HG03196 (cell line): ENCODE results near the gene BRSK1.

Experiments used
- ATAC-seq: cut with Tn5 transposase; IDR thresholded peaks from one replicate; pipeline ENCODE4 v1.9.1; 2021; ENCODE audit not compliant: unreplicated experiment

Gene BRSK1

GRCh38 chr19:55303477-55303876 lies 19.7 kb downstream of the BRSK1 start:
- no peak for ATAC-seq

- ATAC-seq = no peak
Observed at GRCh38 chr19:55304279-55304978, 20.6 kb downstream of the BRSK1 start.

- ATAC-seq = no peak
Observed at GRCh38 chr19:55304980-55305379, 21.2 kb downstream of the BRSK1 start.

- no peak for ATAC-seq
Observed at GRCh38 chr19:55305491-55305890, 21.7 kb downstream of the BRSK1 start.

- no peak for ATAC-seq
Observed at GRCh38 chr19:55305983-55306562, 22.3 kb downstream of the BRSK1 start.

GRCh38 chr19:55306712-55307111 lies 22.9 kb downstream of the BRSK1 start:
- ATAC-seq = no peak

- ATAC-seq = no peak
Observed at GRCh38 chr19:55308281-55308680, 24.5 kb downstream of the BRSK1 start.

- ATAC-seq = no peak
Observed at GRCh38 chr19:55309448-55309847, 25.7 kb downstream of the BRSK1 start.

GRCh38 chr19:55310498-55310897 lies 26.7 kb downstream of the BRSK1 start:
- no peak for ATAC-seq

GRCh38 chr19:55311397-55311796 lies 27.6 kb downstream of the BRSK1 start:
- no peak for ATAC-seq

- ATAC-seq = no peak
Observed at GRCh38 chr19:55311797-55312196, 28.0 kb downstream of the BRSK1 start.

GRCh38 chr19:55312621-55313512 lies 29.1 kb downstream of the BRSK1 start:
- no peak for ATAC-seq

GRCh38 chr19:55314396-55314795 lies 30.6 kb downstream of the BRSK1 start:
- ATAC-seq = no peak

- ATAC-seq = no peak
Observed at GRCh38 chr19:55315956-55316525, 32.2 kb downstream of the BRSK1 start.

GRCh38 chr19:55316646-55317045 lies 32.8 kb downstream of the BRSK1 start:
- no peak for ATAC-seq

- no peak for ATAC-seq
Observed at GRCh38 chr19:55319785-55320184, 36.0 kb downstream of the BRSK1 start.

- ATAC-seq = no peak
Observed at GRCh38 chr19:55320844-55321419, 37.1 kb downstream of the BRSK1 start.

- ATAC-seq = no peak
Observed at GRCh38 chr19:55321466-55322137, 37.8 kb downstream of the BRSK1 start.

GRCh38 chr19:55322204-55322885 lies 38.5 kb downstream of the BRSK1 start:
- no peak for ATAC-seq

GRCh38 chr19:55324662-55325061 lies 40.9 kb downstream of the BRSK1 start:
- no peak for ATAC-seq
